Measurements from ENCODE around the gene POLN. TPM values are rescaled to one million over a fixed set of nuclear protein-coding genes. Genes with fewer than 3 reads are reported as not detected.

Gene POLN
- total RNA-seq, 2 experiments from 2014 or later = 2.1 to 2.3 TPM

DNA sequence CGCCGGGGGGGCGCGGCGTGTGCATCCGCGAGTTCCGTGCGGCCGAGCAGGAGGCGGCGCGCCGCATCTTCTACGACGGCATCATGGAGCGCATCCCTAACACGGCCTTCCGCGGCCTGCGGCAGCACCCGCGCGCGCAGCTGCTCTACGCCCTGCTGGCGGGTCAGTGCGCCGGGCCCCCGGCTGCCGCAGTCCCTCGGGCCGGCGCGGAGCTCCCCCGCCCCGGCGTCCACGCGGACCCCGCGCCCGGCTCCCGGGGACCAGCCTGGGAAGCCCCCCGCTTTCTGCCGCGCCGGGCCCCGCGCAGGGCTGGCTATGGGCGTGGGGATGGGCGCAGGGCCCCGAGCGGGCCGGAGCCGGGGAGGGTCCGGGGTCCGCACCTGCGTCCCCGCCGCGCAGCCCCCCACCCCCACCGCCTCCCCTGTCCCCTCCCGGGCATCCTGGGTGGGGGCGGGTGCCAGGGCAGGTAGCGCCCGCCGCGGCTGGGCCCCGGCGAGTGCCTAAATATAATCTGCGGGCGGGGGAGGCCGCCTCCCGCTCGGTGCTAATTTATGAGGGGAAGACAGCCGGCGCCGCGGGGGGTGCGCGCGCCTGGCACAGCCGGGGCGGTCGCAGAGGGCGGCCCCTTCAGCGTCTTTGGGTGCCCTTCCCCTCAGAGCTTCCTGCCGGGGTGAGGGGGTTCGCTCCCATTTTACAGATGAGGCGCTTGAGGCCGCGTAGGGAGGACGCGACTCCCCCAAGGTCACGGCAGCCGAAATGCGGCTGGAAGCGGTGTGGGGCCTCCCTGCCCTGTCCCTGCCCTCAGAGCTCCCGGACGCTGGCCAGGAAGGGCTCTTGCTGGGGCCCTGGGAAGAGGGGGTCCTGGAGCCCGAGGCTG lies 182.0 kb downstream of the POLN start:
- Mint-ChIP-seq H3K27ac (no peak overlapping the region), H3K9me3 (no peaks in the 10 kb centered on the region), H3K36me3 (ENCODE audit: low read depth) (no peaks in the 10 kb centered on the region), H3K27me3 (peaks cover 34% of the 10 kb centered on the region), H3K4me3 (no peak overlapping the region), H3K4me1 (ENCODE audit: low read depth) (peaks cover 4% of the 10 kb centered on the region)
- no peak overlapping the region for H3K4me3 ChIP-seq (ENCODE audit: low read length)
- TF ChIP-seq, protein P1, sequence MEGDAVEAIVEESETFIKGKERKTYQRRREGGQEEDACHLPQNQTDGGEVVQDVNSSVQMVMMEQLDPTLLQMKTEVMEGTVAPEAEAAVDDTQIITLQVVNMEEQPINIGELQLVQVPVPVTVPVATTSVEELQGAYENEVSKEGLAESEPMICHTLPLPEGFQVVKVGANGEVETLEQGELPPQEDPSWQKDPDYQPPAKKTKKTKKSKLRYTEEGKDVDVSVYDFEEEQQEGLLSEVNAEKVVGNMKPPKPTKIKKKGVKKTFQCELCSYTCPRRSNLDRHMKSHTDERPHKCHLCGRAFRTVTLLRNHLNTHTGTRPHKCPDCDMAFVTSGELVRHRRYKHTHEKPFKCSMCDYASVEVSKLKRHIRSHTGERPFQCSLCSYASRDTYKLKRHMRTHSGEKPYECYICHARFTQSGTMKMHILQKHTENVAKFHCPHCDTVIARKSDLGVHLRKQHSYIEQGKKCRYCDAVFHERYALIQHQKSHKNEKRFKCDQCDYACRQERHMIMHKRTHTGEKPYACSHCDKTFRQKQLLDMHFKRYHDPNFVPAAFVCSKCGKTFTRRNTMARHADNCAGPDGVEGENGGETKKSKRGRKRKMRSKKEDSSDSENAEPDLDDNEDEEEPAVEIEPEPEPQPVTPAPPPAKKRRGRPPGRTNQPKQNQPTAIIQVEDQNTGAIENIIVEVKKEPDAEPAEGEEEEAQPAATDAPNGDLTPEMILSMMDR (IDR thresholded peaks at IDR 0.05) = no peak
- ChIA-PET CTCF (no interaction called here), POLR2A (no interaction called here)
- H3K9me3 ChIP-seq (ENCODE audit: control insufficient read depth in 1 of 2, insufficient read depth in 1 of 2, low read length in 2 of 2) = peaks cover 0 to 5% of the 10 kb centered on the region in 2 experiments
- H3K4me1 ChIP-seq (ENCODE audit: insufficient read depth, low read length) = peaks cover 11% of the 10 kb centered on the region
- H3K36me3 ChIP-seq (ENCODE audit: insufficient read depth, low read length) = no peaks in the 10 kb centered on the region
- peaks cover 24 to 46% of the 10 kb centered on the region in 2 experiments for H3K27me3 ChIP-seq (ENCODE audit: control insufficient read depth in 1 of 2, insufficient read depth in 2 of 2, low read length in 2 of 2)
- ATAC-seq (ENCODE audit: poor library complexity) (no peak), DNase-seq (peak in 1 of 14 experiments; percentile 40)
- intact Hi-C loops (cut with DNase I, micrococcal nuclease) = no loop called here
- no peak overlapping the region for H3K27ac ChIP-seq (ENCODE audit: low read depth in 1 of 2, low read length in 2 of 2)

DNA sequence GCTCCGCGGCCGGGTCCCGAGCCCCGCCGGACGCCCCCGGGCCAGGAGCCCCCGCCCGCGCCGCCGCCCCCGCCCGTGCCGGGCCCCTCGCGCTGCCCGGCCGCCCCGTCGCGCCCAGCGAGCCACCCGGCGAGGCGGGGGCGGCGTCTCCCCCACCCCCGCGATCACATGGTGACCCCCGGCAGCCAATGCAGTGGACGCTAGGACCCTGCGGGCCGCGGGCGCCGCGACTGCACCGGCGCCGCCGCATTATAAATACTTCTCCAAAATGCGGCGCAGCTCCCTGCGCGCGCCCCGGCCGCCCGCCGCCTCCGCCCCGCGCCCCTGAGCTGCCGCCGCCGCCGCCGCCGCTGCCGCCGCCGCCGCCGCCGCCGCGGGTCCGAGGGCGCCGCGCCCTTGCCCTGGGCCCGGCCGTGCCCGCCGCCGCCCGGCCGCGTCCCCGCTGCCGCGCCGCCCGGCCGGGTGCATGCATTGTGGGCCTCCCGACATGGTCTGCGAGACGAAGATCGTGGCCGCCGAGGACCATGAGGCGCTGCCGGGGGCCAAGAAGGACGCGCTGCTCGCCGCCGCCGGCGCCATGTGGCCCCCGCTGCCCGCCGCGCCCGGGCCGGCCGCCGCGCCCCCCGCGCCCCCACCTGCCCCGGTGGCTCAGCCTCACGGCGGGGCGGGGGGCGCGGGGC lies 182.7 kb downstream of the POLN start, which contains the start of gene NAT8L:
Gene NAT8L (plus strand): TSS at position 282 of the 680 bp plus-strand sequence. CDS start 185 bp downstream, at position 467.
- Mint-ChIP-seq H3K4me3 (no peak within 1 kb of the TSS), H3K4me1 (ENCODE audit: low read depth) (peaks cover 4% of the 10 kb centered on the region), H3K27ac (no peak within 1 kb of the TSS), H3K27me3 (peaks cover 36% of the 10 kb centered on the region), H3K9me3 (no peaks in the 10 kb centered on the region), H3K36me3 (ENCODE audit: low read depth) (no peaks in the 10 kb centered on the region)
- peaks cover 28 to 46% of the 10 kb centered on the region in 2 experiments for H3K27me3 ChIP-seq (ENCODE audit: control insufficient read depth in 1 of 2, insufficient read depth in 2 of 2, low read length in 2 of 2)
- no peak within 1 kb of the TSS for H3K27ac ChIP-seq (ENCODE audit: low read depth in 1 of 2, low read length in 2 of 2)
- peaks cover 11% of the 10 kb centered on the region for H3K4me1 ChIP-seq (ENCODE audit: insufficient read depth, low read length)
- TF ChIP-seq, protein P1 (IDR thresholded peaks at IDR 0.05) = no peak
- H3K9me3 ChIP-seq (ENCODE audit: control insufficient read depth in 1 of 2, insufficient read depth in 1 of 2, low read length in 2 of 2) = peaks cover 0 to 5% of the 10 kb centered on the region in 2 experiments
- DNase-seq (peak in 1 of 14 experiments; percentile 41), ATAC-seq (ENCODE audit: poor library complexity) (peak; percentile 14)
- ChIA-PET POLR2A (interaction anchor here (1.6 kb wide), 1 partner anchor 51 kb away, joined by 4 read pairs; the partner anchor contains the start of gene NELFA), CTCF (no interaction called here)
- intact Hi-C loops (cut with DNase I, micrococcal nuclease) = no loop called here
- no peak within 1 kb of the TSS for H3K4me3 ChIP-seq (ENCODE audit: low read length)
- H3K36me3 ChIP-seq (ENCODE audit: insufficient read depth, low read length) = no peaks in the 10 kb centered on the region

DNA sequence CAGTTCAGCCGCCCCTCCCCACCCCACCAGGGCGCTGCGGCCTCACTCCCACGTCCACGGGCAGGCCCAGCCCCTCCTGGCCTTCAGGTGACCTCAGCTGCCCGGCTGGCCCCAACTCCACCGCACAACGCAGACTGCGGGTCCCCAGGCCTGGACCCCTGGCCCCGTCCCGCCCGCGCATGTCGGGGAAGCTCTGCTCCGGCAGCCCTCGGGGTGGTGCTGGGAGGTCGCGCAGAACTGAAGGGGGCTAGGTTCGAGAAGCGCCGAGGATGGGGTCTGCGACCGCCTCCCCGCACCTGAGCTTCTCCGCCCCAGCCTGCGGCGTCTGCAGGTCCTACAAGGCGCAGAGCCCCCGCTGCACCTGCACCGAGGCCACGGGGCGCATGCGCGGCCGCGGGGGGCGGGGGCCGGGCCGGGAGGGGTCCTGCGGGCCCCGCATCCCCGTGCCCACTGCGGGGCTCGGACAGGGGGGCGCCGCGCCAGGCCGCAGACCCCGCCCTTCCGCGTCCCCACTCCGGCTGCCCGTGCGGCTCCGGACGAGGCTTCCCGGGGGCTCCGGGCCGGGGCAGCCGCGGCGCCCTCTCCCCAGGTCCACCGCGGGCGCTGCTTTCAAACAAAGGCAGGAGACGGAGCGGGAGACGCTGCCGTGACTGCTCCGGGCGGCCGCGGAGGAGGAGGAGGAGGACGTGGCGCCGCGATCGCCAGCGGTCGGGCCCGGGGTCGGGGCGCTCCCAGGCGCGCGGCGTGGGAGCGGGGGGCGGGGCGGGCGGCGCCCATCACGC lies 183.5 kb downstream of the POLN start:
- Histone ChIP-seq H3K9me3 (ENCODE audit: control insufficient read depth in 1 of 2, insufficient read depth in 1 of 2, low read length in 2 of 2) (peaks cover 0 to 5% of the 10 kb centered on the region in 2 experiments), H3K4me3 (ENCODE audit: low read length) (no peak overlapping the region), H3K36me3 (ENCODE audit: insufficient read depth, low read length) (no peaks in the 10 kb centered on the region), H3K4me1 (ENCODE audit: insufficient read depth, low read length) (peaks cover 11% of the 10 kb centered on the region), H3K27ac (ENCODE audit: low read depth in 1 of 2, low read length in 2 of 2) (no peak overlapping the region), H3K27me3 (ENCODE audit: control insufficient read depth in 1 of 2, insufficient read depth in 2 of 2, low read length in 2 of 2) (peaks cover 28 to 46% of the 10 kb centered on the region in 2 experiments)
- no peaks in the 10 kb centered on the region for H3K36me3 Mint-ChIP-seq (ENCODE audit: low read depth)
- H3K9me3 Mint-ChIP-seq = no peaks in the 10 kb centered on the region
- intact Hi-C loops (cut with DNase I, micrococcal nuclease) = no loop called here
- no peak overlapping the region for H3K4me3 Mint-ChIP-seq
- peaks cover 4% of the 10 kb centered on the region for H3K4me1 Mint-ChIP-seq (ENCODE audit: low read depth)
- no peak overlapping the region for H3K27ac Mint-ChIP-seq
- POLR2A ChIA-PET = interaction anchor here (1.6 kb wide), 1 partner anchor 50 kb away, joined by 4 read pairs; the partner anchor contains the start of gene NELFA
- DNase-seq (peak in 1 of 14 experiments; percentile 32), ATAC-seq (ENCODE audit: poor library complexity) (peak; percentile 21)
- TF ChIP-seq, protein P1 (IDR thresholded peaks at IDR 0.05) = no peak
- CTCF ChIA-PET = no interaction called here
- peaks cover 40% of the 10 kb centered on the region for H3K27me3 Mint-ChIP-seq
